IMR-90 (cell line): ENCODE results near the gene C11orf98. TPM values are rescaled to one million over a fixed set of nuclear protein-coding genes. Genes with fewer than 3 reads are reported as not detected.
"Not testable (repeated sequence)": the region's sequence is repeated elsewhere in the genome, so short reads cannot be mapped to it uniquely, and the experiment has no call there.

ENCODE experiments used
- ATAC-seq: fragments of 200-7000 bp; cut with Tn5 transposase; 2 replicates; pipeline ENCODE4 v1.9.1; 2020; ENCODE audit warnings: low read depth, mild to moderate bottlenecking, moderate library complexity
- BruUV-seq: library from RNA; stranded (reverse); fragments of 400-500 nt; replicated peaks from 2 replicates; lab custom pipeline; 2021; lab: Mats Ljungman, UMichigan
- CTCF ChIA-PET: fragments of 300-600 bp; formaldehyde crosslinking; extraction: SDS; loops from one replicate; lab custom pipeline; 2021; ENCODE audit warnings: antibody characterized with exemption; lab: Yijun Ruan, JAX
- POLR2A ChIA-PET: fragments of 300-600 bp; sonication (Branson Sonifier 250); formaldehyde crosslinking; loops from one replicate; lab custom pipeline; 2022; ENCODE audit warnings: antibody characterized with exemption; ENCODE audit not compliant: unreplicated experiment; lab: Charles Lee
- DNase-seq: peaks from one replicate; pipeline ENCODE4 v3.0.0; 2013
- H2AFZ ChIP-seq: replicated peaks from 2 replicates; pipeline ENCODE3; 2013; ENCODE audit warnings: low read length, mild to moderate bottlenecking; ENCODE audit not compliant: poor library complexity
- H2AK5ac ChIP-seq: 2 replicates; pipeline ENCODE4 v1.6.1; 2013; ENCODE audit warnings: low read depth, low read length, inconsistent platforms
- H2AK9ac ChIP-seq: replicated peaks from 2 replicates; pipeline ENCODE3; 2013; ENCODE audit warnings: mild to moderate bottlenecking, low read depth, low read length, moderate library complexity; ENCODE audit not compliant: poor library complexity
- H2BK120ac ChIP-seq: 2 replicates; pipeline ENCODE4 v1.6.1; 2013; ENCODE audit warnings: low read depth, low read length, inconsistent platforms
- H2BK15ac ChIP-seq: 3 replicates; pipeline ENCODE4 v1.6.1; 2013; ENCODE audit warnings: low read depth, low read length, inconsistent platforms
- H2BK20ac ChIP-seq: 2 replicates; pipeline ENCODE4 v1.6.1; 2013; ENCODE audit warnings: low read depth, mild to moderate bottlenecking, inconsistent platforms, low read length, moderate library complexity
- H2BK5ac ChIP-seq: 2 replicates; pipeline ENCODE4 v1.6.1; 2013; ENCODE audit warnings: mild to moderate bottlenecking, low read depth, low read length, inconsistent platforms; ENCODE audit not compliant: poor library complexity, severe bottlenecking
- H3K14ac ChIP-seq: replicated peaks from 2 replicates; pipeline ENCODE4 v1.6.1; 2013; ENCODE audit warnings: low read depth, low read length, inconsistent platforms
- H3K18ac ChIP-seq: 2 replicates; pipeline ENCODE4 v1.6.1; 2013; ENCODE audit warnings: low read depth, low read length, control low read depth
- H3K23ac ChIP-seq: 2 replicates; pipeline ENCODE4 v1.6.1; 2013; ENCODE audit warnings: low read depth, low read length, inconsistent platforms
- H3K27ac ChIP-seq: 2 replicates; pipeline ENCODE4 v1.5.1; 2013; ENCODE audit warnings: mild to moderate bottlenecking, control low read depth, low read length; ENCODE audit not compliant: insufficient read depth
- H3K27me3 ChIP-seq: 2 replicates; pipeline ENCODE4 v1.6.1; 2013; ENCODE audit warnings: low read length; ENCODE audit not compliant: control insufficient read depth, insufficient read depth
- H3K36me3 ChIP-seq: 2 replicates; pipeline ENCODE4 v1.6.1; 2013; ENCODE audit warnings: low read length, mixed read lengths; ENCODE audit not compliant: control insufficient read depth, insufficient read depth
- H3K4ac ChIP-seq: 2 replicates; pipeline ENCODE4 v1.6.1; 2013; ENCODE audit warnings: low read depth, low read length, inconsistent platforms
- H3K4me1 ChIP-seq: 2 replicates; pipeline ENCODE4 v1.6.1; 2013; ENCODE audit warnings: low read length, mixed read lengths; ENCODE audit not compliant: control insufficient read depth, insufficient read depth
- H3K4me2 ChIP-seq: 2 replicates; pipeline ENCODE4 v1.6.1; 2013; ENCODE audit warnings: low read depth, mild to moderate bottlenecking, control low read depth, low read length, moderate library complexity
- H3K4me3 ChIP-seq: 2 replicates; pipeline ENCODE4 v1.5.1; 2013; ENCODE audit warnings: low read depth, mild to moderate bottlenecking, control low read depth, low read length, moderate library complexity; ENCODE audit not compliant: insufficient read depth
- H3K56ac ChIP-seq: 2 replicates; pipeline ENCODE4 v1.6.1; 2013; ENCODE audit warnings: low read length, inconsistent platforms; ENCODE audit not compliant: insufficient read depth; ENCODE audit errors: extremely low read depth
- H3K79me1 ChIP-seq, 2 experiments: 2 replicates each; pipeline ENCODE4 v1.6.1; 2013; ENCODE audit warnings: low read length in 2 of 2, inconsistent platforms in 1 of 2, low read depth in 1 of 2
- H3K9ac ChIP-seq: 2 replicates; pipeline ENCODE4 v1.6.1; 2013; ENCODE audit warnings: low read depth, low read length, control low read depth
- H3K9me1 ChIP-seq: 2 replicates; pipeline ENCODE4 v1.6.1; 2013; ENCODE audit warnings: low read length, inconsistent platforms; ENCODE audit not compliant: insufficient read depth
- H3K9me3 ChIP-seq: 2 replicates; pipeline ENCODE4 v1.6.1; 2013; ENCODE audit warnings: low read length; ENCODE audit not compliant: control insufficient read depth, insufficient read depth
- H4K20me1 ChIP-seq: 2 replicates; pipeline ENCODE4 v1.6.1; 2013; ENCODE audit warnings: low read length, inconsistent platforms; ENCODE audit not compliant: insufficient read depth
- H4K5ac ChIP-seq: 2 replicates; pipeline ENCODE4 v1.6.1; 2013; ENCODE audit warnings: mild to moderate bottlenecking, low read depth, low read length, control low read depth
- H4K8ac ChIP-seq, 2 experiments: 2 replicates each; pipeline ENCODE4 v1.6.1; 2013; ENCODE audit warnings: low read depth in 2 of 2, low read length in 2 of 2, control low read depth in 1 of 2, inconsistent platforms in 1 of 2
- H4K91ac ChIP-seq: 2 replicates; pipeline ENCODE4 v1.6.1; 2013; ENCODE audit warnings: low read depth, low read length, inconsistent platforms; ENCODE audit not compliant: insufficient read depth
- WGBS, 2 experiments: methylation state at CpG; one replicate each; pipeline versions ENCODE4 v1.1.5 to v1.1.7; 2013; ENCODE audit warnings: missing lambda C conversion rate in 2 of 2; ENCODE audit not compliant: insufficient read length in 1 of 2; ENCODE audit errors: extremely low coverage in 2 of 2; 5-methylcytosine and 5-hydroxymethylcytosine counted together
- dilution Hi-C: fragments of 300-500 bp; cut with HindIII; formaldehyde crosslinking; loops from one replicate; pipeline ENCODE4 v1.14.3; 2018; ENCODE audit warnings: low sequenced_read_pairs; ENCODE audit not compliant: unreplicated experiment
- in situ Hi-C: fragments of 300-500 bp; cut with MboI; formaldehyde crosslinking; loops from 3 replicates; pipeline ENCODE4 v1.14.3; 2019; ENCODE audit warnings: low sequenced_read_pairs, inconsistent platforms, mixed read lengths
- intact Hi-C: fragments of 100-400 bp; cut with micrococcal nuclease; formaldehyde crosslinking; loops from 2 replicates; pipeline ENCODE4 v1.10.0; 2022
- polyA plus RNA-seq, 3 experiments: library from polyadenylated mRNA; depleted of rRNA; stranded (reverse); fragments of >200 nt; gene quantifications; 2 replicates each; pipeline ENCODE4 v1.2.3, GENCODE V29; 2012; ENCODE audit warnings: low replicate concordance in 1 of 3
- total RNA-seq: library from RNA; depleted of rRNA; stranded (reverse); fragments of >200 nt; gene quantifications from 2 replicates; pipeline ENCODE4 v1.2.3, GENCODE V29; 2012

C11orf98 gene
- total and polyA plus RNA-seq, 2 of the 4 experiments (the other 2 are of a cell fraction), result 41.2 to 62.3 TPM

DNA sequence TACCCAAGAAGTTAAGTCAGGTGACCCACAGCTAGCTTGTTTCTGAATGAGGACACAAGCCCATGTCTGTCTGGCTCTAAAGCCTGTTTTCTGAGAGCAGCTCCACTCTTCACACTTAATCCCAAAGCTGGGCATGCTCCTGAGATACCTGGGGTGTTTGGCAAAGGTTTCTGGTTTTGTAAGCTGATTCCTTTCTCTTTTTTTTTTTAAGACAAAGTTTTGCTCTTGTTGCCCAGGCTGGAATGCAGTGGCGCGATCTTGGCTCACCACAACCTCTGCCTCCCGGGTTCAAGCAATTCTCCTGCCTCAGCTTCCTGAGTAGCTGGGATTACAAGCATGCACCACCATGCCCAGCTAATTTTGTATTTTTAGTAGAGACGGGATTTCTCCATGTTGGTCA is 28.6 kb upstream of the C11orf98 start:
- ATAC-seq, H3K79me1 ChIP-seq, H2BK5ac ChIP-seq, H3K4ac ChIP-seq, H3K4me3 ChIP-seq, H3K56ac ChIP-seq, H2BK120ac ChIP-seq, H2AK9ac ChIP-seq, H2AK5ac ChIP-seq, H3K4me2 ChIP-seq, H2BK15ac ChIP-seq, H3K27me3 ChIP-seq, H4K91ac ChIP-seq, H2AFZ ChIP-seq, H4K20me1 ChIP-seq, H4K5ac ChIP-seq, H3K4me1 ChIP-seq, H3K27ac ChIP-seq, H3K9me3 ChIP-seq, H3K18ac ChIP-seq, POLR2A ChIA-PET, H3K14ac ChIP-seq, H4K8ac ChIP-seq, H3K9me1 ChIP-seq, DNase-seq, BruUV-seq, H2BK20ac ChIP-seq, dilution Hi-C loops, H3K9ac ChIP-seq, H3K23ac ChIP-seq: not testable (repeated sequence)
- intact Hi-C loops, result loop anchor here (1.0 to 10.0 kb wide), 4 partner anchors 13 to 313 kb away; partner anchors contain the start of gene TUT1
- WGBS, 2 experiments, result no CpG with 5 or more reads among the region's 4 CpGs
- H3K36me3 ChIP-seq, result peaks cover 22% of the 10 kb centered on the region
- CTCF ChIA-PET, result interaction anchor here (0.9 to 3.0 kb wide), 4 partner anchors 10 to 298 kb away, joined by 4 to 11 read pairs (median 5); no protein-coding TSS in a partner anchor
- in situ Hi-C loops, result loop anchor here (10.0 kb wide), 1 partner anchor 299 kb away; no protein-coding TSS in a partner anchor
